ENCODE results near the gene DHX8.
A peak's percentile ranks its signal among the peaks of the same experiment; 100 is the strongest.
"Not testable (repeated sequence)": the region's sequence is repeated elsewhere in the genome, so short reads cannot be mapped to it uniquely, and the experiment has no call there.

Gene DHX8

DNA sequence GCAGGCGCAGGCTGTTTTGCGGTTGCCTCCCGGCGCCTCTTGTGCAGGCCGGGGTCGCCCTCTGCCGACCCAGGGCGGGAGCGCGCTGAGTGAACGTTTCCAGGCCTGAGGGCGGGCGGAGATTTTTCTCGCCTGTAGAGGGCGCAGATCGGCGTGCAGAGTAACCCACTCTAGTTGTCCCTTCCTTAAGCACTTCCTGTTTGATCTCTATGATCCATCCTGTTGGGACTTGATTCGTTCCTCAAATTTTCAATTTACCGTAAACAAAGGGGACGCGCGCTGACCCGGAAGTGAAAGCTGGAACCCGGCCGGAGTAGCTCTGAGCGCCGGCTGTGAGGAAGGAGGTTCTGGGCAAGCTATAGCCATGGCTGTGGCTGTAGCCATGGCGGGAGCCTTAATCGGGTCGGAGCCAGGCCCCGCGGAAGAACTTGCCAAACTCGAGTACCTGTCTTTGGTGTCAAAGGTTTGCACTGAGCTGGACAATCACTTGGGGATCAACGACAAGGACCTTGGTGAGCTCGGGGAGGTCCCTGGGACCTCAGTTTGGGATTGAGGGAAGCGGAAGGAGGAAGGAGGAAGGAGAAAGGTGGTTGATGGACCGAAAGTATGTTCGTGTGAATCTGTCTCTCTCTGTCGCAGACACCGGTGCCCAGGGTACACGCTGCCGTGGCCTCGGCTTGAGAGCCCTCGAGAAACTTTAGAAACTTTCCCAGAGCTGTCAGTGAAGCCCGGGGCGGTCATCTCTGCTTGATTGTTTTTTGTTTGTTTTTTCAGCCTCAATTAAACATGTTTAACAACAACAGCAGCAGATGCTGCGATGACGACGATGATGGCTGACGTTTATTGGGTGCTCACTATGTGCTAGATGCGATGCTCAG lies at the start of gene DHX8:
Gene DHX8 (plus strand): TSS at position 302 of the 878 bp plus-strand sequence. CDS start 63 bp downstream, at position 365.
- DNase-seq: peak; percentile 99

DNA sequence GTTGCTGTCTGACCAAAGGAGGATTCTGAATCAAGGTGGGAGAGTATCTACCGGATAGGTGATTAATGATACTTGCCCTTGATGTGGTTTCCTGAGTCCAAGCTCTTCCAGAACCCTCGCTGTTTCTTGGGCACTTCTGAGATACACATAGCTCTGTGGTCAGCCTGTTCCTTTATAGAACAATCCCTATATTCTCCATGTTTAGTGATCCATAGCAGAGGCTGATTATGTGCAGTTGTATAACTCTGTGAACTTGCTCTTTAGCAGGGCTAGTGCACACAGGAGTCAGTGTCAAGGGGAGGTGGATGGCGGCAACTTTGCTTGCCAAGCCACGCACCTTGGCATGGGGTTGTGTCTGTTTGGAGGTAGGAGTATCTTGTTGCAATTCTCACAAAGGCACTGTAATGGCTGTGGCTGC lies 48.9 kb upstream of the DHX8 start:
- no peak for DNase-seq

GRCh38 chr17:43437756-43438155 lies 46.0 kb upstream of the DHX8 start:
- no peak for DNase-seq

- no peak for DNase-seq
Measured at GRCh38 chr17:43438626-43439025, 45.1 kb upstream of the DHX8 start.

GRCh38 chr17:43439041-43439440 lies 44.7 kb upstream of the DHX8 start:
- DNase-seq: no peak

- DNase-seq: peak; percentile 50
Measured at GRCh38 chr17:43442711-43443110, 41.1 kb upstream of the DHX8 start.

DNA sequence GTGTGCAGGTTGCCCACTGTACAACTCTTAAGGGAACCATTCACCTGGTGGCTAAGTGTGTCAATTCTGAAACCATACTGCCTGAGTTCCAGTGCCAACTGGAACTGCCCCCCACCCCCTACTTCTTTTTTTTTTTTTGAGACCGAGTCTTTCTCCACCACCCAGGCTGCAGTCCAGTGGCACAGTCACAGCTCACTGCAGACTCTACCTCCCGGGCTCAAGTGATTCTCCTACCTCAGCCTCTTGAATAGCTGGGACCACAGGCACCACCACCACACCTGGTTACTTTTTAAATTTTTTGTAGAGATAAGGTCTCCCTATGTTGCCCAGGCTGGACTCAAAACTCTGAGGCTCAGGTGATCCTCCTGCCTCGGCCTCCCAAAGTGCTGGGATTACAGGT lies 40.4 kb upstream of the DHX8 start:
- DNase-seq: no peak

DNA sequence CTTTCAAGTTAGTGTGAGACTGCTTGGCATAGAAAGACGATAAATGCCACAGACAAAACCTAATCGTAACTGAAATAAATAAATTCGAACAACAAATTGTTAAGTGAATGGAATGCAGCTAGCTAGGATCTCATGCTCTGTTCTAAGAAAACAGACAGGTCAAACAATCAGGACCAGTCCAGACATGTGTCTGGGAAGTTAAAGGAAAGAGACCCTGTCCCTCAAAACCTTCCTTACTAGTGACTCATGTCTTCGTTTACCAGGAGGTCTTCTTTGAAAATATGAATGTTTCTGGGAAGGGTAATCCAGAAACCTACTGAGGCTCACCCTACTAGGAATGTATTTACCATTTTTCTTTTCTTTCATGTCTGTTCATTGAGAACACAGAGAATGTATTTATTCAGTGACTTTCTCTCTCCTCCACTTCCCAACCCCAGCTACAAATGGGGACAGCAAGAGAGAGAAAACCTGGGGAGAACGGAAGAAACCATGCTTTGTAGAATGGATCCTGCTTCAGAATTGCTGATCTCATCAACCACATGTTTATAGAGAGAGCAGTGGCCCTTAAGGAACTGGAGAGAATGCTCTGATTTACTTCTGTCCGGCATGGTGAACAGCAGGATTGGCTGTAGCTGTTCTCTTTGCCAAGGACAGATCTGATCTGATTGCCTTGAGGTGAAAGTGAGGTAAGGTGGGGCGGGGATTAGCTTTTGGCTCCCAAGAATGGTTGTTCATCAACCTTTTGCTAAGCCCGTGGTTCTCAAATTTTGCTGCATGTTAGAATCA lies 39.4 kb upstream of the DHX8 start:
- DNase-seq: no peak

DNA sequence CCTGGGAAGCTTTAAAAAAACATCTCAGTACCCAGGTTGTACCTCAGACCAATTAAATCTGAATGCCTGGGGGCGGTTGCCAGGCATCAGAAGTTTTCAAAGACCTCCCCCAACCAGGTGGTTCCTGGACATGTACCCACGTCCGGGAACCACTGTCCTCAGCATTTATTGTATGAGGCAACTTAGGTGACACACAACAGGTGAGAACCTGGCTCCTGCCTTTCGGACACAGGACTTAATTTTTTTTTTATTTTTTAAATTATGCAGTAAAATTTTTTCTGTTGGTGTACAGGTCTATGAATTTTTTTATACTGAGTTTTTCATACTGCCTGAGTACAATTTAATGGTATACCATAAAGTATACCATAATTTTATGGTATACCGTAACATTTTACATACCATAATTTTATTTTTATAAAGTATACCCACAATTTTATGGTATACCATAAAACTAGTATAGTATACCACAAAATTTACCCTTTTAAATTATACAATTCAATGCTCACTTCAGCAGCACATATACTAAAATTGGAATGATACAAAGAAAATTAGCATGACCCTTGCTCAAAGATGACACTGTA lies 38.7 kb upstream of the DHX8 start:
- DNase-seq: no peak

DNA sequence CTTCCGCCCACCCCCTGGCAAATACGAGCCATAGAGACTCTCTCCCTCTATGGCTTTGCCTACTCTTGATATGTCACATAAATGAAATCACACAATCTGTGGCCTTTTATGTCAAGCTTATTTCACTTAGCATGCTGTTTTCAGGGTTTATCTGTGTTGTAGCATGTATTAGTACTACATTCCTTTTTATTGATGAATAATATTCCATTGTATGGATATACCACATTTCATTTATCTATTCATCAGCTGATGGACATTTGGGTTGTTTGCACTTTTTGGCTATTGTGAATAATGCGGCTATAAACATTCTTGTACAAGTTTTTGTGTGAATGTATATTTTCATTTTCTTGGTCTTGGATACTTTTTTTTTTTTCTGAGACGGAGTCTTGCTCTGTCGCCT lies 37.0 kb upstream of the DHX8 start:
- no peak for DNase-seq

DNA sequence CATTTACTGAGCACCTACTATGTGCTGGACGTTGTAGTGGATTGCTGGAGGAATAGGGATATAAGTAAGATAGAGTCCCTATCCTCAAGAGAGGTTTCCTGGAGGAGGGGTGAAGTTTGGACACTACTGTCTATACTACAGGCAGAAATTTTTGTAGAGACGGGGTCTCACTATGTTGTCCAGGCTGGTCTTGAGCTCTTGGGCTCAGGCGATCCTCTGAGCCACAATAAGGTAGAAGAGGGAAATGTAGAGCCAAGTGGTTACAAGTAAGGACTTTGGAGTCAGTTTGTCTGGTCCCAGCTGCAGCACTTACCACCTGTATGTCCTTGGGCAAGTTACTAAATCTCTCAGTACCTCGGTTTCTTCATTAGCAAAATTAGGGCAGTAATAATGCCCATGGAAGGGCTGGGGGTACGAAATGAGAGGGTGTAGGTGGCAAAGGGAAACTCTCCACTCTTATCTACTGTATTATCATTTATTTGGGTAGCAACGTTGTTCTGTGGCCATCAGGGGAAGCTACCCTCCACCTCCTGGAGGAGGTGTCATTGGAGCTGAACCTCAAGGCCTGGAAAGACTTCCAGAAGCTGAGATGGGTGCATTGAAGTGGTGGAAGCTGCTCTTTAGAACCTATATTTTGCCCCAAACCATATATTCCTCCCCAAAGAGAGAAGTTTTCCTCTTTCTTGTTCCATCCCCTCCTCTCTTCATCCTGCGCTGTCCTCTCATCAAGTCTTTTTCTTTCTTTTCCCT lies 34.9 kb upstream of the DHX8 start:
- no peak for DNase-seq

GRCh38 chr17:43449470-43450248 lies 34.1 kb upstream of the DHX8 start:
- DNase-seq: no peak

DNA sequence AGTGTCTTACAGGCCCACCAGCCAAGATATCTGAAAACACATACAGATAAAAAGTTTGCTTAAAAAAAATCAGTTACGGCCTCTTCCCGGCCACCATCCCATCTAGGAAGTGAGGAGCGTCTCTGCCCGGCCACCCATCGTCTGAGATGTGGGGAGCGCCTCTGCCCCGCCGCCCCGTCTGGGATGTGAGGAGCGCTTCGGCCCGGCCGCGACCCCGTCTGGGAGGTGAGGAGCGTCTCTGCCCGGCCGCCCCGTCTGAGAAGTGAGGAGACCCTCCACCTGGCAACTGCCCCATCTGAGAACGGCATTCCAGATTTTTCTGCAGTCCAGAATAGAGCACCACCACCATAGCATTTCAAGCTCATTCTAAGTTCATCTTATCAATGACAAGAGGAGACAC lies 33.0 kb upstream of the DHX8 start:
- not testable (repeated sequence) for DNase-seq

DNA sequence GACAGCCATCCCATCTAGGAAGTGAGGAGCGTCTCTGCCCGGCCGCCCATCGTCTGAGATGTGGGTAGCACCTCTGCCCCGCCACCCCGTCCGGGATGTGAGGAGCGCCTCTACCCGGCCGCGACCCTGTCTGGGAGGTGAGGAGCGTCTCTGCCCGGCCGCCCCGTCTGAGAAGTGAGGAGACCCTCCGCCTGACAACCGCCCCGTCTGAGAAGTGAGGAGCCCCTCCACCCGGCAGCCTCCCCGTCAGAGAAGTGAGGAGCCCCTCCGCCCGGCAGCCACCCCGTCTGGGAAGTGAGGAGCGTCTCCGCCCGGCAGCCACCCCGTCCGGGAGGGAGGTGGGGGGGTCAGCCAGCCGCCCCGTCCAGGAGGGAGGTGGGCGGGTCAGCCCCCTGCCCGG lies 32.0 kb upstream of the DHX8 start:
- DNase-seq: not testable (repeated sequence)

GRCh38 chr17:43453331-43453812 lies 30.4 kb upstream of the DHX8 start:
- no peak for DNase-seq

DNA sequence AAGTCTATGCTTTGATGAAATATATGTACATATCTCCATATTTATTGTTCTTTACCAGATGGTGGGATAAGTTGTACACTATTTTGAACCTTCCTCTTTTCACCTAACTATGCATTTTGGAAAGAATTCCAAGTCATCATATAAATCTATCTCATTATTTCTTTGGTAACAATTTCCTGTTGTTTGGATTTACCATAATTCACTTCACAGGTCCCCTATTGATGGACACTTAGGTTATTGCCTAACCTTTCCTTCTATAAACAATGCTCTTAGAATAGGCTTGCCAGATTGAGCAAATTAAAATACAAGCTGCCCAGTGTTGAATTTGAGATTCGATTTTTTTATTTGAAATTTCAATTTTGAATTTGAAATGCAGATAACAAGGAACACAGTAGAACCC lies 28.9 kb upstream of the DHX8 start:
- DNase-seq: no peak

DNA sequence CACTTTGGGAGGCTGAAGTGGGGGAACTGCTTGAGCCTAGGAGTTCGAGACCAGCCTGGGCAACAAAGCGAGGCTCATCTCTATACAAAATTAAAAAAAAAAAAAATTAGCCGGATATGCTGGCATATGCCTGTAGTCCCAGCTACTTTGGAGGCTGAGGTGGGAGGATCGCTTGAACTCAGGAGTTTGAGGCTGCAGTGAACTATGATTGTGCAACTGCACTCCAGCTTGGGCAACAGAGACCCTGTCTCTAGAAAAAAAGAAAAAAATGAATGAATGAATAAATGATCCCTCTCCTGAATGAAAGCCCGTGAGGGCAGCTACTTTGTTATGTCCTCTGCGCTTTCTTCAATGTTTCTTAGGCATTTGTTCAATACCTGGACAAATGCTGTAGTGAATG lies 27.7 kb upstream of the DHX8 start:
- DNase-seq: no peak

DNA sequence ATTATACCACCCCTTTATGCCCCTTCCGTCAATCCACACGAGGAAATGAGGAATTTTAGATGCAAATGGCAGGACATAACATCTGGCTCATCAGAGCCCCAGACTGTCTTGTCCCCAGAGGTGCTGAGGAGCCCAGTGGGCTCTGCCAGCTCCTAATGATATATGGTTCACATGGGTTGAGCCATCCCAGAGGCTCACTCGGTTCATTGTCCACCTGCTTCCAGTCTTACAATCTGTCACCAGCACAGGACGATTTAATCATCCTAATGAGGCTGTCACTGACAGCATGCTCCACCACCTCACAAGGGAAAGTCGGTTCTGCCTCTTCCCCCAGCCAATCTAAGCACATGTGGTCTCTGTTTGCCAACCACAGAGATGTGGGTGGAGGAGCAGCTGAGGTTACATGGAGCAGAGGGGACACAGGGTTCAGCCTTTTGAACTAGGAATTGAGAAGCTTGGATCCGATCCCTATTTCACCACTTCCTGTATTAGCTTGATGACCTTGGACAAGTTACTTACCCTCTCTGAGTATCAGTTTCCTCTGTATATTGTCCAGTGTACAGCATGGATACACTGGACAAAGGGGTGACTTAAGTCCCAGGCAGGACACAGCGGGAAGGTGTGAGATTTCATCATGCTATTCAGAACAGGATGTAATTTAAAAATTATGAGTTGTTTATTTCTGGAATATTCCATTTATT lies 27.0 kb upstream of the DHX8 start:
- peak; percentile 55 for DNase-seq

- DNase-seq: no peak
Measured at GRCh38 chr17:43457362-43457692, 26.4 kb upstream of the DHX8 start.

DNA sequence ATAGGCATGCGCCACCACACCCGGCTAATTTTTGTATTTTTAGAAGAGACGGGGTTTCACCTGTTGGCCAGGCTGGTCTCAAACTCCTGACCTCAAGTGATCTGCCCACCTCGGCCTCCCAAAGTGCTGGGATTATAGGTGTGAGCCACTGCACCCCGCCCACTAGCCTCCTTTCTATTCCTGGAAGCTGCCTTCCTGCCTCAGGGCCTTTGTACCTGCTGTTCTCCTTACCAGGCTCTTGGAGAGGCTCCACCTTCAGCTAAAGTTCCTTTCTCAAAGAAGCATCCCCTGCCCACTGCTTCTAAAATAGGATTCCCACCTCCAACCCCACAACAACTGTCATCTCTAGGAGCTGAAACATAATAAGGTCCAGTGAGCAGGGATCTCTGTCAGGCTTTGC lies 23.9 kb upstream of the DHX8 start:
- not testable (repeated sequence) for DNase-seq

DNA sequence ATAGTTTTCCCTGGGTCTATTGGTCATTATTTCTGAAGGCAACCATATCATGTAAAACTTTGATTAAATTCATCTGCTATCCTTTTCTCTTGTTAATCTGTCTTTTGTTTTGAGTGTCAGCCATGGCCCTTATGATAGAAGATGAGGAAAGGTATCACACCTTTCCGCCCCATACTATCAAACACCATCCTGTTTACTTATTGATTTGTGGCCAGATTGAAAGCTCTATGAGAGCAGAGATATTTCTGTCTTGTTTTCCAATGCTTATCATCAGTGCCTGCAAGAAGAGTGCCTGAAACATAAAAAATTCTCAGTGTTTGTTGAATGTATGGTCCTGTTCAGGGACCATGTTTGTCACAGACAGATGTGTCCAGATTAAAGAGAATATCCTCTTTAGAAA lies 22.6 kb upstream of the DHX8 start:
- no peak for DNase-seq

Data from EL (cell line).